ENCODE measurements around the gene PDE8A.

DNA sequence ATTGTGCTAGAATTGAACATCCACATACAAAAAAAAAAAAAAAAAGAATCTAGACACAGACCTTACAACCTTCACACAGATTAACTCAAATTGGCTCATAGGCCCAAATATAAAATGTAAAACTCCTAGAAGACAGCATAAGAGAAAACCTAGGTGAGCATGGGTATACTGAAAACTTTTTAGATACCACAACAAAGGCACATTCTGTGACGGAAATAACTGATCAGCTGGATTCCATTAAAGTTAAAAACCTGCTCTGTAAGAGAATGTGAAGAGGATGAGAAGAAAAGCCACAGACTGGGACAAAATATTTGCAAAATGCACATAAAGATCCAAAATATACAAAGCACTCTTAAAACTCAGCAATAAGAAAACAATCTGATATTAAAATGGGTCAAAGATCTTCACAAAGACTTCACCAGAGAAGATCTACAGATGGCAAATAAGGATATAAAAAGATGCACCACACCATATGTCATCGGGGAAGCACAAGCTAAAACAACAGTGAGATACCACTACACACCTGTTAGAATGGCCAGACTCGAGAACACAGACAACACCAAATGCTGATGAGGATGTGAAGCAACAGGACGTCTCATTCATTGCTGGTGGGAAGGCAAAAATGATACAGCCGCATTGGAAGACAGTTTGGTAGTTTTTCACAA lies 167.9 kb downstream of the PDE8A start:
- TF ChIP-seq CTCF (IDR thresholded peaks at IDR 0.05) (no peak), POLR2A (IDR thresholded peaks at IDR 0.05) (no peak)
